KOPT-K1 (cell line): Measurements from ENCODE around the gene B4GALNT3.

Experiments
- H3K27ac ChIP-seq: fragments of 200-600 bp; sonication (generic); 2 replicates; pipeline ENCODE4 v1.5.1; 2016; ENCODE audit warnings: antibody characterized with exemption, mild to moderate bottlenecking, low read depth, low read length; ENCODE audit not compliant: poor library complexity, severe bottlenecking
- H3K36me3 ChIP-seq: fragments of 200-600 bp; sonication (generic); 2 replicates; pipeline ENCODE4 v1.5.1; 2017; ENCODE audit warnings: antibody characterized with exemption, mild to moderate bottlenecking, low read length, moderate library complexity; ENCODE audit not compliant: insufficient read depth
- H3K9me3 ChIP-seq: fragments of 200-600 bp; sonication (generic); 2 replicates; pipeline ENCODE4 v1.5.1; 2017; ENCODE audit warnings: antibody characterized with exemption, low read length, mild to moderate bottlenecking; ENCODE audit not compliant: insufficient read depth, poor library complexity, severe bottlenecking

Gene B4GALNT3

GRCh38 chr12:586318-587071 lies 126.8 kb downstream of the B4GALNT3 start:
- Histone ChIP-seq H3K36me3 (no peaks in the 10 kb centered on the region), H3K27ac (no peak overlapping the region), H3K9me3 (peaks cover 5% of the 10 kb centered on the region)

- Histone ChIP-seq H3K36me3 (no peaks in the 10 kb centered on the region), H3K27ac (no peak overlapping the region), H3K9me3 (peaks cover 5% of the 10 kb centered on the region)
Measured at GRCh38 chr12:587132-588023, 127.6 kb downstream of the B4GALNT3 start.

GRCh38 chr12:588024-588322 lies 128.2 kb downstream of the B4GALNT3 start:
- H3K27ac ChIP-seq, result no peak overlapping the region
- H3K36me3 ChIP-seq, result no peaks in the 10 kb centered on the region
- peaks cover 5% of the 10 kb centered on the region for H3K9me3 ChIP-seq

DNA sequence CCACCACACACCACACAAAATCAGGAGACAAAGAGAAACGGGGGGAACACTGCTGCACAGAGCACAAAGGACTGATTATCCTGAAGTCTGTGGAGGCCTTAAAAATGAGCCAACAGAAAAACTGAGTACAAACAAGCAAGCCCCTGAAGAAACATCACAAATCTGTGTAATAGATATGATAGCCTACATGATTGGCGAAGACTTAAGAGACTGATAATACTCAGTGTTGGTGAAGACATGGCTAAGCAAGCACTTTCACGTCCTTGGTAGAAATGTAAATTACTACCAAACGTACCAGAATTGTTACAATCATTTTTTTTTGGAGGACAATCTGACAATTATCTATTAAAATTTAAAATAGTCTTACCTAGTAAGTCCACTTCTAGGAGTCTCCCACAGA lies 128.9 kb downstream of the B4GALNT3 start:
- no peak overlapping the region for H3K27ac ChIP-seq
- H3K9me3 ChIP-seq, result peaks cover 5% of the 10 kb centered on the region
- H3K36me3 ChIP-seq, result no peaks in the 10 kb centered on the region

DNA sequence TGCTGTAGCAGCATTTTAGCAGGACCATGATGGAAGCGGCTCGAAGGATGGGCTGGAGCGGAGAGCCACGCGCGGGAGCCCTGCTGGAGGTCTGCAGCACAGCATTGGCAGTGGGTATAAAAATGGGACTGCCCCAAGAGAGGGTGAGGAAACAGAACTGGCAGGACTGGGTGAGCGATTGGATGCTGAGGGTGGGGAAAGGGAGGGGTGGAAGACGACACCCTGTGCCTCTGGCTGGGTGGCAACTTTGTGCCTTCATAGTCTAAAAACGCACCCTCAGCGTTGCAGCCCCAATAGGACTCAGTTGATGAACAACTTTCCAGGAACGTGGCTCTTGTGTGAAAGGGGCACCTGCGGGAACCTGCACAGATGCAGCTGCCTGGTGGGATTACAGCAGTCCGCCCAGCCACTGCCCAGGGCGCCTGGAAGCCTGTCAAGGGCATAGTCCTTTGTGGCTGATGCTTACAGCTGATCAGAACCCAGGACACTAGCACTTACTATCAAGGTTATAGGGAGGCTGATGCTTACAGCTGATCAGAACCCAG lies 130.5 kb downstream of the B4GALNT3 start:
- Histone ChIP-seq H3K36me3 (no peaks in the 10 kb centered on the region), H3K27ac (no peak overlapping the region), H3K9me3 (peaks cover 5% of the 10 kb centered on the region)

GRCh38 chr12:591167-592023 lies 131.7 kb downstream of the B4GALNT3 start:
- H3K9me3 ChIP-seq, result peaks cover 5% of the 10 kb centered on the region
- H3K27ac ChIP-seq, result no peak overlapping the region
- no peaks in the 10 kb centered on the region for H3K36me3 ChIP-seq

DNA sequence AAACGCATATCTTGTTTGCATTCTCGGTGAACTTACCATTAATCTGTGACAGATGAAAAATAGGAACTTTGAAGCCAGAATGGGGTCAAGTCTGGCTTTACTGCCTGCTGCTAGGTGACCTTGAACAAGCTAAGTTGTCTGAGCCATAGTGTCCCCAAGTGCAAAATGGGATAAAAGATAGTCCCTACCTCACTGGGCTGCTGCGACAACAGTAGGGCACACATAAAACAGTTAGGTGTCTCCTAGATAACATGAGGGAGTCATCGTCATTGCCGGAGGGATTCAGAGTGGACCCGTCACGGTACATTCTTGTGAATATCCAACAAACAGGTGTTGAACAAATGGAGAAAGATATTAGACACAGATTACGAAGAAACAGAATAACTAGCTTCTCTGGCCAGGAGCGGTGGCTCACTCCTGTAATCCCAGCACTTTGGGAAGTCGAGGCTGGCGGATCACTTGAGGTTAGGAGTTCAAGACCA lies 132.3 kb downstream of the B4GALNT3 start:
- Histone ChIP-seq H3K9me3 (peaks cover 5% of the 10 kb centered on the region), H3K36me3 (no peaks in the 10 kb centered on the region), H3K27ac (no peak overlapping the region)

DNA sequence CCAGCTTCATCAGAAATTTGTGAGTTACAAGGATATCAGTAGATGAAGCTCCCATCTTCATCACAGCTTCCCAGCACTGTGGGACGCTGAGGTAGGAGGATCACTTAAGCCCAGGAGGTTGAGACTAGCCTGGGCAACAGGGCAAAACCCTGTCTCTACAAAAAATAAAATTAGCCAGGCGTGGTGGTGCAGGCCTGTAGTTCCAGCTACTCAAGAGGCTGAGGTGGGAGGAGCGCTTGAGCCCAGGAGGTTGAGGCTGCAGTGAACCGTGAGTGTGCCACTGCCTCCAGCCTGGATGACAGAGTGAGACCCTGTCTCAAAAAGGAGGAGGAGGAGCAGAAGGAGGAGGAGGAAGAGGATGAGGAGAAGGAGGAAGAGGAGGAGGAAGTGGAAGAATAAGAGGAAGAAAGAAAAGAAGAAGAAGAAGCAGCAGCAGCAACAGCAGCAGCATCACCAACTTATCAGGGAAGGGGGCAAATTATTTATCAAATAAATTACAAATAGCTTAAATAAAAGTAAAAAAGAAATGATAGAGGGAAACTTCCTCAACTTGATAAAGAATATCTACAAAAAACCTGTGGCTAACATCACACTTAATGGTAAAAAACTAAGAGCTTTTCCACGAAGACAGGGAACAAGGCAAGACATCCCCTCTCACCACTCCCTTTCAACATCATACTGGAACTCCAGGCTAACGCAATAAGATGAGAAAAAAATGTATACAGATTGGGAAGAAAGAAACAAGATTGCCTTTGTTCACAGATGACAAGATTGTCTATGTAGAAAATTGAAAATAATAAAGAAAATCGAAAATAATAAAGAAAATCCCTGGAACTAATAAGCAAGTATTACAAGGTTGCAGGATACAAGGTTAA lies 133.9 kb downstream of the B4GALNT3 start:
- no peaks in the 10 kb centered on the region for H3K36me3 ChIP-seq
- H3K9me3 ChIP-seq, result peaks cover 2% of the 10 kb centered on the region
- no peak overlapping the region for H3K27ac ChIP-seq

DNA sequence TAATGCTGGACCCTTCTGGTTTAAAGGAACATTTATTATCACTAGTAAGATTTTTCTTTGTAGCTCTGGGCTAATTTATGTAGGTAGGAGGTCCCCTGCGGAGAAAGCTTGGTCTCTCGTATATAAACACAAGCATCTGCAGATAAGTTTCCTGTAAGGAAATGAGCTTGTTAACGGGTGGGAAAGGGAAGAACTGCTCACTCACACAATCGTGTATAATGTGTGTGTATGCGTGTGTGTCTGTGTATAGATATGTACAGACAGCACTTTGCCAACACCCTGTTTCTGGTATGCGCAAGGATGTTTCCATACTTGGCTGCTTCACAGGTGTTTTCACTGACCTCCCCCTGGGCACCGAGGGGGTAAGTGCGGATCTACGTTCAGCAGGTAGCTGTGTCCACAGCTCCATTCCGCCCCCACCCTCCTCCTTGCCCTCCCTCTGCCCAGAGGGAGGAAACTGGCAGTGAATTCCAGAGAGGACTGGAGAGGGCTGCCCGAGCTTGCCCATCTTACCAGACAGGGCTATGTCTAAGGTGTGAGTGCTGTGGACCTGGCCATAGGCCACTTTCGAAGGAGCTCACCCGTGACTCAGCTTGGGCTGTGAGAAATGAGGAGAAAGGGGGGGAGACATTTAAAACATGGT lies 138.3 kb downstream of the B4GALNT3 start:
- Histone ChIP-seq H3K27ac (no peak overlapping the region), H3K9me3 (no peaks in the 10 kb centered on the region), H3K36me3 (no peaks in the 10 kb centered on the region)

DNA sequence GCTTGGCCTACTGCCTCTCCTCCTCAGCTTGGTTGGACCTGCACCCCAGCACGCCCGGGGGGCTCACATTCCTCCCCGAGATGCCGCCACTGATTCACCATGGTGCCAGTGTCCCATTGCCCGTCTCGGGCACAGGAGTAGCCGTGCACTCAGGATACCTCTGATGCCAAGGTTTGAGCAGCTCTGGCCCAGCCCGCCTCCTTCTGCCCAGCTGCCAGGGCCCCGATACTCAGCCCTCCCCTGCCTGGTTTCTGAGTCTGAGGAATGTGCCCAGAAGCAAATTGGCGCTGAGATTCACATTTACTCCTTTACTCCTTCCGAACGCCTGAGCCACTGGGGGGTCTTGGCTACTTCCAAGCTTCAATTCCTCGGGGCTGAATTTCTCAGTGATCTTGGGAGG lies 140.0 kb downstream of the B4GALNT3 start:
- H3K27ac ChIP-seq, result no peak overlapping the region
- H3K9me3 ChIP-seq, result no peaks in the 10 kb centered on the region
- H3K36me3 ChIP-seq, result no peaks in the 10 kb centered on the region

- H3K9me3 ChIP-seq, result no peaks in the 10 kb centered on the region
- H3K36me3 ChIP-seq, result no peaks in the 10 kb centered on the region
- H3K27ac ChIP-seq, result no peak overlapping the region
Measured at GRCh38 chr12:601976-602699, 142.4 kb downstream of the B4GALNT3 start.

- no peaks in the 10 kb centered on the region for H3K36me3 ChIP-seq
- no peaks in the 10 kb centered on the region for H3K9me3 ChIP-seq
- no peak overlapping the region for H3K27ac ChIP-seq
Measured at GRCh38 chr12:602700-603068, 142.9 kb downstream of the B4GALNT3 start.

GRCh38 chr12:604956-605355 lies 145.2 kb downstream of the B4GALNT3 start:
- H3K36me3 ChIP-seq, result no peaks in the 10 kb centered on the region
- H3K9me3 ChIP-seq, result no peaks in the 10 kb centered on the region
- H3K27ac ChIP-seq, result no peak overlapping the region
